A549 (cell line): ENCODE measurements around the gene CKMT2. TPM values are rescaled to one million over a fixed set of nuclear protein-coding genes. Genes with fewer than 3 reads are reported as not detected.

ENCODE experiments used
- ATAC-seq, 2 experiments: fragments of 200-7000 bp in 1 of 2; fragments of >200 bp in 1 of 2; cut with Nextera tagmentation in 1 of 2; cut with Tn5 transposase in 1 of 2; 3 replicates each; pipeline versions ENCODE4 v1.8.0 to v1.9.1; 2018 to 2020; ENCODE audit warnings: mild to moderate bottlenecking in 1 of 2, moderate library complexity in 1 of 2
- CTCF ChIA-PET: fragments of 300-600 bp; sonication (Branson Sonifier 250); formaldehyde crosslinking; extraction: SDS; loops from one replicate; lab custom pipeline; 2021; ENCODE audit warnings: antibody characterized with exemption, inconsistent platforms; lab: Yijun Ruan, JAX
- POLR2A ChIA-PET: fragments of 350-600 bp; formaldehyde crosslinking; extraction: SDS; loops from one replicate; lab custom pipeline; 2021; ENCODE audit warnings: antibody characterized with exemption, inconsistent platforms; lab: Yijun Ruan, JAX
- DNase-seq, 2 experiments: peaks; one replicate each; pipeline versions ENCODE4 v3.0.0 to v3.0.0-alpha.2; 2011 to 2016; ENCODE audit warnings: low read depth in 1 of 2, low spot score in 1 of 2
- FAIRE-seq: peaks from 2 replicates; lab custom pipeline; 2011; peaks lifted over from hg19 to GRCh38; lab: Jason Lieb, UNC
- H3K27ac ChIP-seq, 2 experiments: fragments of >200 bp; sonication (Bioruptor Twin); formaldehyde crosslinking; 3 replicates each; pipeline ENCODE4 v1.5.1; 2016 to 2017
- H3K4me1 ChIP-seq: fragments of >200 bp; sonication (Bioruptor Twin); formaldehyde crosslinking; 3 replicates; pipeline ENCODE4 v1.6.1; 2016
- H3K4me2 ChIP-seq: fragments of >200 bp; sonication (Bioruptor Twin); formaldehyde crosslinking; 3 replicates; pipeline ENCODE4 v1.6.1; 2016
- H3K4me3 ChIP-seq: fragments of >200 bp; sonication (Bioruptor Twin); formaldehyde crosslinking; 3 replicates; pipeline ENCODE4 v1.5.1; 2016
- H3K9me3 ChIP-seq: fragments of >200 bp; sonication (Bioruptor Twin); formaldehyde crosslinking; 3 replicates; pipeline ENCODE4 v1.6.1; 2016
- CEBPB ChIP-seq, 2 experiments: fragments of >200 bp in 1 of 2; sonication (Bioruptor Twin) in 1 of 2; formaldehyde crosslinking in 1 of 2; IDR thresholded peaks; 2 replicates each; pipeline ENCODE4 v1.6.1; 2012 to 2016
- CHD2 ChIP-seq: fragments of 150-350 bp; IDR thresholded peaks from 2 replicates; pipeline ENCODE4 v1.6.1; 2014; ENCODE audit warnings: low read length; ENCODE audit not compliant: partially characterized antibody
- EHF ChIP-seq: fragments of 250-450 bp; sonication (Bioruptor Pico); IDR thresholded peaks from 2 replicates; pipeline ENCODE4 v1.5.0; 2020; ENCODE audit warnings: mild to moderate bottlenecking
- EHMT2 ChIP-seq: fragments of 200-600 bp; sonication (generic); IDR thresholded peaks from 2 replicates; pipeline ENCODE4 v1.6.1; 2016; ENCODE audit warnings: antibody characterized with exemption, low read depth, mild to moderate bottlenecking, moderate library complexity
- FOSB ChIP-seq: fragments of 250-450 bp; sonication (Bioruptor Pico); IDR thresholded peaks from 2 replicates; pipeline ENCODE4 v1.5.0; 2020; ENCODE audit warnings: mild to moderate bottlenecking, moderate library complexity
- FOXS1 ChIP-seq: fragments of 250-450 bp; sonication (Bioruptor Pico); IDR thresholded peaks from 2 replicates; pipeline ENCODE4 v1.5.0; 2020; ENCODE audit warnings: mild to moderate bottlenecking, moderate library complexity
- GATA3 ChIP-seq: IDR thresholded peaks from 2 replicates; pipeline ENCODE4 v1.6.1; 2012; ENCODE audit warnings: borderline replicate concordance
- HEYL ChIP-seq: fragments of 250-450 bp; sonication (Bioruptor Pico); IDR thresholded peaks from 2 replicates; pipeline ENCODE4 v1.8.0; 2021; ENCODE audit warnings: mild to moderate bottlenecking, moderate library complexity
- HOXA7 ChIP-seq: fragments of 250-450 bp; sonication (Bioruptor Pico); IDR thresholded peaks from 2 replicates; pipeline ENCODE4 v1.5.0; 2020; ENCODE audit warnings: mild to moderate bottlenecking, moderate library complexity
- KDM1A ChIP-seq: fragments of 200-600 bp; sonication (generic); IDR thresholded peaks from 2 replicates; pipeline ENCODE4 v1.6.1; 2016; ENCODE audit warnings: low read depth, mild to moderate bottlenecking
- MAFK ChIP-seq: fragments of 450-650 bp; IDR thresholded peaks from 2 replicates; pipeline ENCODE4 v1.6.1; 2014; ENCODE audit not compliant: partially characterized antibody
- MYC ChIP-seq: IDR thresholded peaks from 2 replicates; pipeline ENCODE4 v1.6.1; 2012; ENCODE audit warnings: mild to moderate bottlenecking, inconsistent platforms, low read length, improper control_type of control experiment, borderline replicate concordance
- NPAS2 ChIP-seq: fragments of 250-450 bp; sonication (Bioruptor Pico); IDR thresholded peaks from 2 replicates; pipeline ENCODE4 v1.8.0; 2022; ENCODE audit warnings: mild to moderate bottlenecking, moderate library complexity, borderline replicate concordance
- RAD21 ChIP-seq, 2 experiments: fragments of >200 bp in 1 of 2; sonication (Bioruptor Twin) in 1 of 2; formaldehyde crosslinking in 1 of 2; IDR thresholded peaks in 1 of 2; conservative IDR thresholded peaks in 1 of 2; 2 replicates in 1 of 2; 3 replicates in 1 of 2; pipeline ENCODE4 v1.6.1; 2012 to 2018; ENCODE audit warnings: inconsistent platforms in 1 of 2
- RARB ChIP-seq: fragments of 250-450 bp; sonication (Bioruptor Pico); IDR thresholded peaks from 2 replicates; pipeline ENCODE4 v1.8.0; 2021; ENCODE audit warnings: mild to moderate bottlenecking, moderate library complexity
- RNF2 ChIP-seq: fragments of 200-600 bp; sonication (generic); IDR thresholded peaks from 2 replicates; pipeline ENCODE4 v1.6.1; 2016; ENCODE audit warnings: low read depth, mild to moderate bottlenecking, antibody characterized with exemption, moderate library complexity, borderline replicate concordance
- WGBS: methylation state at CpG from one replicate; pipeline ENCODE4 v1.1.6; 2017; ENCODE audit errors: missing lambda C conversion rate; 5-methylcytosine and 5-hydroxymethylcytosine counted together
- polyA minus RNA-seq: library from RNA; depleted of rRNA, polyadenylated mRNA; stranded (reverse); fragments of >200 nt; gene quantifications from 2 replicates; pipeline ENCODE4 v1.2.3, GENCODE V29; 2011; rRNA and poly(A)+ RNA removed
- polyA plus RNA-seq, 4 experiments: library from polyadenylated mRNA; depleted of rRNA in 3 of 4; stranded (reverse); fragments of >200 nt; fragmentation: RNase III in 1 of 4; extraction: RNeasy Plus Mini Kit Qiagen cat#74134 plus additional on column Dnase treatment in 1 of 4; gene quantifications; 2 replicates in 3 of 4; 3 replicates in 1 of 4; pipeline ENCODE4 v1.2.3, GENCODE V29; 2011 to 2017
- TF ChIP-seq, protein P1 (sequence below): fragments of 250-450 bp; sonication (Bioruptor Pico); IDR thresholded peaks from 2 replicates; pipeline ENCODE4 v1.5.0; 2020; ENCODE audit warnings: low read depth, mild to moderate bottlenecking, moderate library complexity
- TF ChIP-seq, protein P2 (sequence below): IDR thresholded peaks from 2 replicates; pipeline ENCODE4 v1.6.1; 2012; ENCODE audit warnings: low read depth, borderline replicate concordance
- TF ChIP-seq, protein P3 (sequence below): fragments of 450-650 bp; IDR thresholded peaks from 2 replicates; pipeline ENCODE4 v1.6.1; 2014; ENCODE audit warnings: antibody characterized with exemption
- TF ChIP-seq, protein P4 (sequence below): fragments of >200 bp; sonication (Bioruptor Twin); formaldehyde crosslinking; IDR thresholded peaks from 3 replicates; pipeline ENCODE4 v1.5.1; 2016

Gene CKMT2
- polyA plus RNA-seq (2011; rRNA removed) (not detected in 2 replicates), polyA plus RNA-seq (2017; fragmentation: RNase III; extraction: RNeasy Plus Mini Kit Qiagen cat#74134 plus additional on column Dnase treatment) (not detected in 3 replicates), polyA minus RNA-seq (not detected in 2 replicates)
- not detected in 2 replicates for polyA plus RNA-seq (2012; cell fraction: cytosol; rRNA removed)
- polyA plus RNA-seq (2012; cell fraction: nucleus; rRNA removed): not detected in 2 replicates

DNA sequence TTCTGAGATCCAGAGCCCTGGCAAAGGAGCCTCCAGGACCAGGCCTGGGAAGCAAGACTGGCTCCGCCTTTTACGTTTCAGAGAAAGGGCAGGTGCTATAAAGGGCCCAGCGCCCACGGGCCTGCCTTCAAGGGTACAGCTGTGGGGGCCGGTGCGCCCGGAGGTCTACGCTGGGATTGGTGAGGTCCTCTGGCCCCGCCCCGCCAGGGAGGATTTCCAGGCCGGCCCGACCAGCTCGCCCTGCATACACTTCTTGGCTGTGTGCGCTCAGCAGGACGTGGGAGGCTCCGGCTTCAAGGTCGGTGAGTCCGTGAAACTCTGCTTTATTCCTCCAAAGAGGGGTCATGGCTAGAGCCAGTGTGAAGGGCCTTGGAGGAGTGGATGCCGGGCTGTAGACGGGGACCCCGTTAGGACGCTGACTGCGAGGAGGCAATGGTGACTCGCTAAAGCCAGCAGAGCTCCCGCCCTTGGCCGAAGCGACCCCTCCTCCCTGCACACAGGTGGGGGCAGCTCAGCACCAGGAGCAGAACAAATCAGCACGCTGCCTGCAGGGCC is at the start of gene CKMT2:
TSS of gene CKMT2 (plus strand) at position 243 of the 555 bp plus-strand sequence. CDS start 17,811 bp downstream, outside the sequence.
- Histone ChIP-seq H3K4me1 (no peaks in the 10 kb centered on the region), H3K27ac (no peak within 1 kb of the TSS), H3K9me3 (no peaks in the 10 kb centered on the region), H3K4me2 (no peak within 1 kb of the TSS), H3K4me3 (no peak within 1 kb of the TSS)
- WGBS: 90% methylated on average over 23 of the region's 28 CpGs
- FAIRE-seq (no peak), ATAC-seq (no peak; a peak in 3 of 6 replicates)
- ChIA-PET CTCF (interaction anchor here (0.6 to 1.4 kb wide), 3 partner anchors 9 to 519 kb away, joined by 3 to 4 read pairs (median 4); no protein-coding TSS in a partner anchor), POLR2A (no interaction called here)
- TF ChIP-seq MAFK: no peak
- TF ChIP-seq EHMT2: no peak
- TF ChIP-seq HEYL (CRISPR knock-in tag): no peak
- no peak for TF ChIP-seq EHF (CRISPR knock-in tag)
- TF ChIP-seq CEBPB (IDR thresholded peaks at IDR 0.05): no peak
- no peak for TF ChIP-seq RAD21 (conservative IDR thresholded peaks at IDR 0.05 in 1 of 2, IDR thresholded peaks at IDR 0.05 in 1 of 2)
- TF ChIP-seq HOXA7: no peak
- TF ChIP-seq, protein P1, sequence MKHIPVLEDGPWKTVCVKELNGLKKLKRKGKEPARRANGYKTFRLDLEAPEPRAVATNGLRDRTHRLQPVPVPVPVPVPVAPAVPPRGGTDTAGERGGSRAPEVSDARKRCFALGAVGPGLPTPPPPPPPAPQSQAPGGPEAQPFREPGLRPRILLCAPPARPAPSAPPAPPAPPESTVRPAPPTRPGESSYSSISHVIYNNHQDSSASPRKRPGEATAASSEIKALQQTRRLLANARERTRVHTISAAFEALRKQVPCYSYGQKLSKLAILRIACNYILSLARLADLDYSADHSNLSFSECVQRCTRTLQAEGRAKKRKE (CRISPR knock-in tag): no peak
- TF ChIP-seq, protein P2, sequence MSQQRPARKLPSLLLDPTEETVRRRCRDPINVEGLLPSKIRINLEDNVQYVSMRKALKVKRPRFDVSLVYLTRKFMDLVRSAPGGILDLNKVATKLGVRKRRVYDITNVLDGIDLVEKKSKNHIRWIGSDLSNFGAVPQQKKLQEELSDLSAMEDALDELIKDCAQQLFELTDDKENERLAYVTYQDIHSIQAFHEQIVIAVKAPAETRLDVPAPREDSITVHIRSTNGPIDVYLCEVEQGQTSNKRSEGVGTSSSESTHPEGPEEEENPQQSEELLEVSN: no peak
- TF ChIP-seq NPAS2 (CRISPR knock-in tag): no peak
- TF ChIP-seq RARB (CRISPR knock-in tag): no peak
- TF ChIP-seq, protein P3, sequence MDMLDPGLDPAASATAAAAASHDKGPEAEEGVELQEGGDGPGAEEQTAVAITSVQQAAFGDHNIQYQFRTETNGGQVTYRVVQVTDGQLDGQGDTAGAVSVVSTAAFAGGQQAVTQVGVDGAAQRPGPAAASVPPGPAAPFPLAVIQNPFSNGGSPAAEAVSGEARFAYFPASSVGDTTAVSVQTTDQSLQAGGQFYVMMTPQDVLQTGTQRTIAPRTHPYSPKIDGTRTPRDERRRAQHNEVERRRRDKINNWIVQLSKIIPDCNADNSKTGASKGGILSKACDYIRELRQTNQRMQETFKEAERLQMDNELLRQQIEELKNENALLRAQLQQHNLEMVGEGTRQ: no peak
- TF ChIP-seq MYC: no peak
- TF ChIP-seq KDM1A: no peak
- TF ChIP-seq RNF2: no peak
- TF ChIP-seq FOSB (CRISPR knock-in tag): no peak
- no peak for TF ChIP-seq GATA3
- TF ChIP-seq, protein P4, sequence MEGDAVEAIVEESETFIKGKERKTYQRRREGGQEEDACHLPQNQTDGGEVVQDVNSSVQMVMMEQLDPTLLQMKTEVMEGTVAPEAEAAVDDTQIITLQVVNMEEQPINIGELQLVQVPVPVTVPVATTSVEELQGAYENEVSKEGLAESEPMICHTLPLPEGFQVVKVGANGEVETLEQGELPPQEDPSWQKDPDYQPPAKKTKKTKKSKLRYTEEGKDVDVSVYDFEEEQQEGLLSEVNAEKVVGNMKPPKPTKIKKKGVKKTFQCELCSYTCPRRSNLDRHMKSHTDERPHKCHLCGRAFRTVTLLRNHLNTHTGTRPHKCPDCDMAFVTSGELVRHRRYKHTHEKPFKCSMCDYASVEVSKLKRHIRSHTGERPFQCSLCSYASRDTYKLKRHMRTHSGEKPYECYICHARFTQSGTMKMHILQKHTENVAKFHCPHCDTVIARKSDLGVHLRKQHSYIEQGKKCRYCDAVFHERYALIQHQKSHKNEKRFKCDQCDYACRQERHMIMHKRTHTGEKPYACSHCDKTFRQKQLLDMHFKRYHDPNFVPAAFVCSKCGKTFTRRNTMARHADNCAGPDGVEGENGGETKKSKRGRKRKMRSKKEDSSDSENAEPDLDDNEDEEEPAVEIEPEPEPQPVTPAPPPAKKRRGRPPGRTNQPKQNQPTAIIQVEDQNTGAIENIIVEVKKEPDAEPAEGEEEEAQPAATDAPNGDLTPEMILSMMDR: no peak
- no peak for TF ChIP-seq FOXS1
- TF ChIP-seq CHD2: no peak
- TF ChIP-seq, all 56 proteins: peak for 0
- DNase-seq: no peak
